ENCODE measurements around the gene UNC13D. TPM values are rescaled to one million over a fixed set of nuclear protein-coding genes. Genes with fewer than 3 reads are reported as not detected.

Gene UNC13D
- total RNA-seq, 4 donors from 2014 or later: 5.0 to 9.1 (median 7.6) TPM

GRCh38 chr17:75844530-75845057 lies 390 bp upstream of the UNC13D start:
- TF ChIP-seq POLR2A (IDR thresholded peaks at IDR 0.05) (no peak), CTCF (IDR thresholded peaks at IDR 0.05) (no peak)
- intact Hi-C loops (cut with DNase I; ENCODE audit: low total_unique reads): loop anchor here (10.0 kb wide), 1 partner anchor 70 kb away; a partner anchor contains a TSS
- no peak for DNase-seq (ENCODE audit: low spot score in 2 of 2)
- 11 to 16% methylated on average over 9 to 11 of the region's 14 CpGs for WGBS, 2 donors
- no peak overlapping the region for H3K4me3 ChIP-seq (ENCODE audit: low read depth, poor library complexity, severe bottlenecking)

- WGBS, 2 donors: 80 to 89% methylated on average over 18 to 21 of the region's 22 CpGs
- intact Hi-C loops (cut with DNase I; ENCODE audit: low total_unique reads): loop anchor here (10.0 kb wide), 1 partner anchor 68 kb away; a partner anchor contains a TSS
- no peak for DNase-seq (ENCODE audit: low spot score in 2 of 2)
- H3K4me3 ChIP-seq (ENCODE audit: low read depth, poor library complexity, severe bottlenecking): no peak overlapping the region
- TF ChIP-seq CTCF (IDR thresholded peaks at IDR 0.05) (no peak), POLR2A (IDR thresholded peaks at IDR 0.05) (no peak)
Observed at GRCh38 chr17:75842963-75843576, 1.1 kb downstream of the UNC13D start.

- H3K4me3 ChIP-seq (ENCODE audit: low read depth, poor library complexity, severe bottlenecking): no peak overlapping the region
- no peak for DNase-seq (ENCODE audit: low spot score in 2 of 2)
- intact Hi-C loops (cut with DNase I; ENCODE audit: low total_unique reads): loop anchor here (10.0 kb wide), 1 partner anchor 68 kb away; a partner anchor contains a TSS
- 86 to 88% methylated on average over 18 of the region's 18 CpGs for WGBS, 2 donors
- TF ChIP-seq POLR2A (IDR thresholded peaks at IDR 0.05) (no peak), CTCF (IDR thresholded peaks at IDR 0.05) (no peak)
Observed at GRCh38 chr17:75842411-75842810, 1.8 kb downstream of the UNC13D start.

GRCh38 chr17:75840799-75841164 lies 3.4 kb downstream of the UNC13D start:
- TF ChIP-seq POLR2A (IDR thresholded peaks at IDR 0.05) (no peak), CTCF (IDR thresholded peaks at IDR 0.05) (no peak)
- intact Hi-C loops (cut with DNase I; ENCODE audit: low total_unique reads): loop anchor here (10.0 kb wide), 1 partner anchor 66 kb away; a partner anchor contains a TSS
- WGBS, 2 donors: 67 to 71% methylated on average over 7 of the region's 7 CpGs
- no peak for DNase-seq (ENCODE audit: low spot score in 2 of 2)
- no peak overlapping the region for H3K4me3 ChIP-seq (ENCODE audit: low read depth, poor library complexity, severe bottlenecking)

- no peak for TF ChIP-seq POLR2A (IDR thresholded peaks at IDR 0.05)
- DNase-seq (ENCODE audit: low spot score in 2 of 2): no peak
- H3K4me3 ChIP-seq (ENCODE audit: low read depth, poor library complexity, severe bottlenecking): no peak overlapping the region
- intact Hi-C loops (cut with DNase I; ENCODE audit: low total_unique reads): loop anchor here (10.0 kb wide), 1 partner anchor 65 kb away; a partner anchor contains a TSS
- 87% methylated on average over 20 to 25 of the region's 36 CpGs for WGBS, 2 donors
Observed at GRCh38 chr17:75839942-75840798, 4.0 kb downstream of the UNC13D start.

GRCh38 chr17:75838410-75838809 lies 5.8 kb downstream of the UNC13D start:
- no peak overlapping the region for H3K4me3 ChIP-seq (ENCODE audit: low read depth, poor library complexity, severe bottlenecking)
- 91 to 95% methylated on average over 15 of the region's 15 CpGs for WGBS, 2 donors
- no peak for TF ChIP-seq POLR2A (IDR thresholded peaks at IDR 0.05)
- TF ChIP-seq CTCF (IDR thresholded peaks at IDR 0.05): no peak
- intact Hi-C loops (cut with DNase I; ENCODE audit: low total_unique reads): no loop called here
- no peak for DNase-seq (ENCODE audit: low spot score in 2 of 2)
